NCI-H82 treated with DMSO at 0.1 percent for 48 hours (cell line): ENCODE measurements around the gene ASCC3.

Experiments
- DNase-seq: peaks from one replicate; lab custom pipeline; 2025; ENCODE audit not compliant: unreplicated experiment; lab: John Stamatoyannopoulos, UW

The ASCC3 gene

DNA sequence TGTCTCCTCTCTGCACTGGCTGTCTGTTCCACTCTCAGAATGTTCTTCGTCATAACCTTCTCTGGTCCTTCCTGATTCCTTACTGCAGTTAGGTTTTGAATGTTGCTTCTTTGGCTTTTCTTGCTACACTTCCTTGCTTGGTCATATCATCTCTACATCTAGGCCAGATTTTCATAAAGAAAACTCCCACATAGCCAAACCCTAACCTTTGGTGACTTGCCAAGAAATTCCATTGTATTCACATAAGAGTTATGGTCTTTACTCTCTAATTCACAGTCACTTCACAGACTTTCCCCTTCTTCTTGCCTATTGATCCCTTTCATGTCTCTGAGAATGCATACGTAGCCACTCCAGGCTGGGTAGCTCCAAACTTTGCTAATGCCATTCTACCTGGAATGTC is 374.5 kb downstream of the ASCC3 start:
- no peak for DNase-seq

DNA sequence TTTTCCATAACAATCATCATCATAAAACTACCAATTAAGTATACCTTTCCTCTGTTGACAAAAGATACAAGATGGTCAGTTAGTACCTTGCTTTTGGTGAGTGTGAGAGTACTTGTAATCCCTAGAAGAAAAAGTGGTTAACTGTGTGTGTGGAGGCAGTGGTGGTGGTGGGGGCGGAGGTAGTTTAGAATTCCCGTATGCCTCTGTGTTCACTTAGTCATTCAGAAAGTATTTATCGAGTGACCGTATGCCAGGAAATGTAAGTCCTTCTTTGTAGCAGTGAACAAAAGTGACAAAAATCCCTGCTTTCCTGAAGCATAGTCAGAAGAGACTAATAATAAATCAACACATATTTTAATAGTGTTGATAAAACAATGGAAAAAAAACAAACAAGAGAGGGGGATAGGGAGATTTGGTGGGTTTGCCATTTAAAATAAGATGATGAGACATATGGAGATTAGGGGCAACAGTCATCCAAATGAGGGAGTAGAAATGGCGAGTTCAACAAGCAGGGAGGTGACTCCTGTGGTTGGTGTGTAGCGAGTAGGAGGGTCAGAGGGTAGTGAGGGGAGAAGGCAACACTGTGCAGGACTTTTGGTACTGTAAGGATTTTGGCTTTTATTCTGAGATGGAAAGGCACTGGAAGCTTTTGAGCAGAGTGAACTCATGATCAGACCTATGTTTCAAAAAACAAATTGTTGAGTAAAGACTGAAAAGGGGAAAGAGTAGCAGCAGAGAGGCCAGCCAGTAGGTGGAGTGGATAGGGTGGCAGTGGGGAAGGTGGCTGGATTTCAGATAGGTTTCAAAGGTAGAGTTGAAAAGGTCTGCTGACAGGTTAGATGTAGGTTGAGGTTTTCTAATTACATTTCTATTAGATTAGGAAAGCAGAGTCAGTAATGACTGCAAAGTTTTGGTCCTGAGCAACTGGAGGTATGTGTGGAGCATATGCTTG is 376.1 kb downstream of the ASCC3 start:
- no peak for DNase-seq

DNA sequence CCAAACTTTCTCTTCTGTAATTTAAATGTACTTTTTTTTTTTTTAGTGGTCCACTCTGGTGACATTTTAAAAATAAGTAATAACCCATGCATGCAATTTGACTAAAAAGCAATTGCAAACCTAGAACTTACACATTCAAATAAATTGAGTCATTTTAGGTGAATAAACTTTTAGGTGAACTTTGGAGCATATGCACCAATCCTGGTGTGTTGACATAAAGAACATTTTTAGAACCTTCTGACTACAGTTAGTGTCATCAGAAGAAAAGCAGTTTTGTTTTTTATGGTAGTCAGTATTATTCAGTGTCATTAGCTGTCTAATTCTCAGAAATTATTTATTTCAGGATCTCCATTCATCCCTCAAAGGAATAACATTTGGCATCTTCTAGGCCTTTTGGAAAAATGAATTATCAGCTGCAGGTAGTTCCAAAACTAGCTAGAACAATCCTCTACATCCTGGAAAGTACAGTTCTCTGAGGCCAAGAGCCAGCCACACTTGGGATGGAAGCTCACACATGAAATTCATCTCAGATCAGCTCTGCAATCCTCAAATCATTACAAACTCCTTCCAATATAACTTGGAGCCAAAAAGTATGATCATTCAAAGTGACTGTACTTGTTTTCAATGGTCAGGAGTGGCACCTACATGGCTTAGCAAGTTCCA is 378.0 kb downstream of the ASCC3 start:
- DNase-seq: no peak

DNA sequence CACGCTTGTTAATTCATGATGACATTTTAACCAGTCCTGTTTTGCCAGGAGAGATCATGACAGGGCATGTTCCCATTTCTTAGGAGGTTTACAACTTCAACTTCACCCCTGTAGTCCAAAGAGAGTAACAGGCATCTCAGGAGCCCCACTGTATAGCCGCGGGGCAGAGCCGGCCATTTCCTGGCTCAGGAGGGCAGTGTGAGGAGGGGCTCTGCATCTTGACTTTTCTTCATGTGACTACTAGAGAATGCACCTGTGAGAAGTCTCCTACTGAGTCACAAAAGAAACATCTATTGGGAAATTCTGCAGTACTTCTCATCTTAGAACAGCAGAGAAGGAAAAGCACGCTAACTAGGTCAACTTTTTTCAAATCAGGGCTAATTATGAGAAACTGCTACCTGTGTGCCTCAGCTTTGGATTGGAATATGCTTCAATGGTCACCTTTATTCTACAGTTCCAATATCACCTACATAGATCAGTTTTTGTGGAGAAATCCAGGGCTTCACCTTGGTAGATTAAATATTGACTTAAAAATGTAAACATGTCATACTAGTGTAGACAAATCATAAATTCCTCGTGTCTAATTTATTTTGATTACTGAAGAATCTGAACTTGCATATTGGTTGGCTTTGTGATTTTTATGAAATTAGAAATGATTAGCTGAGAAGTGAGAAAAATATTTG is 387.8 kb downstream of the ASCC3 start:
- no peak for DNase-seq

DNA sequence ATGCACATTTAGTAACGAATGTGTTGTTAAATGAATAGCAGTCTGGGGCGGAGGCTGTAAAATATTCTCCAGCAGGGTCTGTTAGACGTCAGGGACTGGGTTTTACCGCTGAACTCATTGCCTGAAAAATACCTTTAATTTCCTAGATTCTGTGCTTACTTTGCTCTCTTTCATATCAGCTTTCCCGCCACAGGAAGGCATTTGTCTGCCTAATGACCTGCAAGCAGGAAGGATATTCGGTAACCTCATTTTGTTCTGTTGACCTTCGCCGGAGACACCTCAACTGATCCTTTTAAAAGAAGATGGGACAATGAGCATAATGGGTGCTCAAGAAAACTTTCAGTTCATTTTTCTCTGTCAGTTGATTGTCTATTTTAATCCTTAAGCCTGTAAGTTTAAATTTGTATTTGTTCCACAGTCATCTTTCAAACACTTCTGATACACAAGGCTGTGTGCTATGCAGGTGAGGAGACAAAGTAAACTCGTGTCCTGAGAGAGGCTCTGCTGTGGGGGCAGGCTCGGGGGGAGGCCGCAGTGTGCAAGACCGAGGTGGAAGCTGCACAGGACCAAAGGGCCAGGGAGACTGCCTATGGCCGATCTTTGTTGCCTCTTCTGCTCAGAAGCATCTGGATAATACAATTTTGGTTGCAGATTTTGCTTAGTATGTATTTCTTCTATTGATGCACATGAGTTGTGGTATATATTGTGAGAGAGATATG is 389.0 kb downstream of the ASCC3 start:
- DNase-seq: no peak

DNA sequence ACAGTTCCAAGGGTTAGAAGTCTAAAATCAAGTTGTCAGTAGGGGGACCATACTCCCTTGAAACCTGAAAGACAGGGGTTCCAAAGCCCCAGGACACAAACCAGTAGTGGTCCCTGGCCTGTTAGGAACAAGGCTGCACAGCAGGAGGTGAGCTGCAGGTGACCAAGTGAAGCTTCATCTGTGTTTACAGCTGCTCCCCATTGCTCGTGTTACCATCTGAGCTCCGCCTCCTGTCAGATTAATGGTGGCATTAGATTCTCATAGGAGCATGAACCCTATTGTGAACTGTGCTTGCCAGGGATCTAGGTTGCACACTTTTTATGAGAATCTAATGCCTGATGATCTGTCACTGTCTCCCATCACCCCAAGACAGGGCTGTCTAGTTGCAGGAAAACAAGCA is 391.1 kb downstream of the ASCC3 start:
- no peak for DNase-seq

DNA sequence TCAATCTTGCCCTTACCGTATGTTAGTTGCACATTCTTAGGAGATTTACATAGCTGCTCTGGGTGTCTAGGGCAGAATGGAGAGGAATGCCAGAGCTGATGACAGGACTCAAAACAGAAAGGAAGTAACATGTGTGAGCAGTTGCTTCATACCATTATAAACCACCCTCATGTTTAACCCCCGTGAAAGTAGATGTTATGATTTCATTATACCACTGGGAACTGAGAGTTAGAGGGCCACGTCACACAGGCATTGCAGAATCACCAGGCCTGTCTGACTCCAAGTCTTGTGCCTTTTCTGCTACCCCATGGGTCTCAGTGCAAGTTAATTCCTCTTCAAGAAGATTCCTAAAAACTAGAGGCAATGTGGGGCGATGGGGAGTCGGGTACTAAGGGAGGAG is 392.9 kb downstream of the ASCC3 start:
- DNase-seq: no peak

DNA sequence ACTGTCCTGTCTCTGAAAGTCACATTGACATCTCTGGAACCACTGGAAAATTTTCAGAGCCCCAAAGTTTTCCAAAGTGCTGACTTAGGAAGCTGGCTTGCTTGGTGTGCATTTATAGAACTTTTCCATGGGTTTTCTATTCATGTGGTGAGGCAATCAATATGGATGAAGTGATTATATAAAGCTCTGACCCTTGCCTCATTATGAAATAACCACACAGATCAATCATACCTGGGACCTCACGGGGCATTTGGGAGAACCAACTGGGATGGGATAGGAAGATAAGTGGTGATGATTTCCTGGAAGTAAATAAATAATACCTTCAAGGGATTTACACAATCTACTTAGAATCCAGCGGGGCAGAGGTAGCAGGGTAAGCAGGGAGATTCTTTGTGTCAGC is 393.5 kb downstream of the ASCC3 start:
- DNase-seq: no peak

DNA sequence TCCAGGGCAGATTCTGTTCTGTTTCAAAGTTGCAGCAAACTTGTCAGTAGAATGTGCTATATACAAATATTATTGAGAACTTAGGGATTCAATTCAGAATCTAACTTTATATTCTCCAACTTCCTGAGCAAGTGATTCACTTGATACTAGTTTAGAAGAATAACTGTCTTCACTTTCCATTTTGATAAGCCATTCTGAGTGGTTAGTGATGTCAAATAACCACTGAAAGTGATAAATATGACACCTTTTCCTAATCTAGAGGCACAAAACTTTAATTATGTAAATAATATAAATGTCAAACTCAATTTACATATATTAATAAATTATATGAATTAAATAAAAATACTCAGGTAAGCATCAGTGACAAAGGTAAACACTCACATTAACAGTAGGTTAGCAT is 395.9 kb downstream of the ASCC3 start:
- DNase-seq: no peak

DNA sequence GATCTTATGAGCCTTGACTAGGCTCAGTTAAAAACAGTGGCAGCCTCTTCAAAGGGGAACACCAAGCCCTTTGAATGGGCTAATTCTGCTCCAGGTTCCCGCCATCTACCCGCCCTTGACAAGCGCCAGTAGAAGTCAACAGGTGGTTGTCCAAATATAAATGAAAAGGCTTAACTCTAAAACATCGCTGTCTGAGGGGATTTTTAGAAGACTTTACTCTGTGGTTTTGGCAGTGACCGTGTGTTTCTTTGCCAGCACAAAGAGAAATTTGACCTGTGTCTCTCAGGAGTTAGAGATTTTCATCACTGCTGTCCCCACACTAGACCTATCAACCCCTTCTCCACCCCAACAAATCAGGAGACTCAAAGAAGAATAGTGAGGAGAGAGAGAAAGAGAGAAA is 396.7 kb downstream of the ASCC3 start:
- DNase-seq: no peak

DNA sequence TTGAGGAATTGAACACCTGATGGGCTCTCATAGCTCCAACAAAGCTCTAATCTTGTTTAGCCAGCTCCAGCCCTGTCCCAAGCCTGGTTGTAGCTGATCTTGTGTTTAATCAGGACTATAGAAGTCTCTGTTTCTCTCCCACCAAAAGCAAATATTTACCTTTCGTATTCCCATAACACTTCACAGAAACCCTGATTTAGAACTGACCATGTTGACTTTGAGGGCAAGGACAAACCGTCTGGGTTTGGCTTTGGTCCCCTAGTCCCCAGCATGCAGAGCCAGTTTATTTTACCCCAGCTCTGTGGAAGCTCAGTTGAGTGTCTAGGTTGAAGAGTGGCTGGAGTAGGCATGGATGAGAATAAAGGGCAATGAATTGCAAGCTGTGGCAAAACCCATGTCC is 398.4 kb downstream of the ASCC3 start:
- DNase-seq: no peak

DNA sequence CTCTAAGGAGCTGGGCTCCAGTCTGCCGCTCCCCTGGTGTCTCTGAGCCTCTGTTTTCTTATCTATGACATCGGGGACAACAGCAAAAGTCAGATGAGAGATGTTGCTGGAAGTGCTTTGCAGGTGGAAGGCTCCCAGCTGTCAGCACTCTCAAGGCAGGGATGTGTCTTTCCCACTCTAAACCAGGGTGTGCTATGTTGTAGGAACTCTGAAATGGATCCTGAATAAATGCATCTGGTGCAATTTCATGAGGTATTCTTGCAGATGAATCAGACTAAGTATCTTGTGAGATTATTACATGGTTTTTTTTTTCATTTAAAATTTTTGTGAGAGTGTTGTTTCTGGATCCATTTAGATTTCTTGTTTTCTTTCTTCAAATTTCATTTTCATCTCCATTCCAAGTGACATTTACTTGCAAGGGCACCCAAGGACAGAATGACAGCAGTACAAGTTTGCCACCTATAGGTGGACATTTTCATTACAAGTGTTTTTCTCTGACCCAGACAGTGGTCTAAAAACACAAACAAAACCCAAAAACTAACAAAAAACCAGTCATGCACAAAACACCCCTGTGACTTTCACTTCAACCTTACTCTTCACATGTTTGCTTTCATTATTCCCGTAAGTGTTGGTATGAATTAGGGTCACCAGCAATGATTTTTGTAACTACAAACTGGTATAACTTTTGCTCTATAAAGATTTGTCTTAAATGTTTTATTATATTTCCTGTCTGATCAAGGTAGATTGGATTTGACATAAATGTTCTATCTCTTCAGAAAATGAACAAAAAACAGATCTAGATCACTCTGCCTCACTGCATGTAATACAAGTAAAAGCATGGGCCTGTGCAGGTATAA is 401.7 kb downstream of the ASCC3 start:
- peak; percentile 21 for DNase-seq

DNA sequence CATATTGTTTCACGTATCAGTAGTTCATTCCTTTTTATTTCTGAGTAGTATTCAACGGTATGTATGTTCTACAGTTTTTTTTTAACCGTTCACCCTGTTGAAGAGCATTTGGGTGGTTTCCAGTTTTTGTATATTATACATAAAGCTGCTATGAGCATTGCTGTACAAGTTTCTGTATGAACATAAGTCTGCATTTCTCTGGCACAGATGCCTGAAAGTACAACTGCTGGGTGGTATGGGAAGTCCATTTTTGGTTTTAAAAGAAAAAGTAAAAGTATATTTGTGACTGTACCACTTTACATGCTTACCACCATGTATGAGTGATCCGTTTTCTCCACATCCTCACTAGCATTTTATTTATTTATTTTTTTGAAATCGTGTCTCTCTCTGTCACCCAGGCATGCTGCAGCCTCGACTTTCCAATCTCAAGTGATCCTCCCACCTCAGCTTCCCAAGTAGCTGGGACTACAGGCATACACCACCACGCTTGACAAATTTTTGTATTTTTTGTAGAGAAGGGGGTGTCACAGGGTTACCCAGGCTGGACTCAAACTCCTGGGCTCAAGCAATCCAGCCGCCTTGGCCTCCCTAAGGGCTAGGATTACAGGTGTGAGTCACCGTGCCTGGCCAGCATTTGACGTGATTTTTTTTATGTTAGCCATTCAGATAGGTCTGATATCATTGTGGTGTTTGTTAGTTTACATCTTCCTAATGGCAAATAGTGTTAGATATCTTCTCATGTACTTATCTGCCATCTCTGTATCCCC is 405.4 kb downstream of the ASCC3 start:
- DNase-seq: no peak

DNA sequence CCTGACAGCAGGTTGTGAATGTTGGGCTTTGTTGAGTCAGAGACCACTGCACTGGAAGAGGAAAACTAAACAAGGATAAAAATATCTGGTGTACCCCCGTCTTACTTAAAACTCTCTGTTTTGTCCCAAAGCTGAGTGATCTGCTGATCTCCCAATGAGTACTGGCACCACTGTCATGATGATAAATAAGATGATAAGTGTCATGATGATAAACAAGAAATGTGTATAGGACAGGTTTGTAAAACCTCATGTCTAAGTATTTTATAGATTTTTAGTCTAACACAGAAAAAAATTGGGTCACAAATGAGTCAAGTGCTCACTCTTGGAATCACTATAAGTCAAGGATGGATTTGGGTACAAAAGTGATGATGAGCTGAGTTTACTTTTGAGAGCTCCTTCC is 407.9 kb downstream of the ASCC3 start:
- DNase-seq: no peak

DNA sequence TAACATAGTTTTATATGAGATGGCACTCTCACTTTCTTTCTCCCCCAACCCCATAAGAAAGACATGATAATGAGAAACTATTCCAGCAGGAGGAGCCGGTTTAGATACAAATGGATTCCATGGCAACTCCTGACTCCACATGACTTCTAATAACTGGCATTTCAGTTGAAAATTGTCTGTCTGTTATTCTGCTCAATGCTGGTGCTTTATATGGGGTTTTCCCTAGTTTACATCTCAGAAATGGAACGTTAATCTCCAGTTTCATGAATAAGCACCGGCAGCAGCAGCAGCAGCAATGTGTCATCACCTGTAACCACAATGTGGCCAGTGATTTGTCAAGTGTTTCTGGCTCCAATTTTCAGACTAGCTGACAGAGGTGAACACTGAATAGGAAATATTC is 408.5 kb downstream of the ASCC3 start:
- no peak for DNase-seq

DNA sequence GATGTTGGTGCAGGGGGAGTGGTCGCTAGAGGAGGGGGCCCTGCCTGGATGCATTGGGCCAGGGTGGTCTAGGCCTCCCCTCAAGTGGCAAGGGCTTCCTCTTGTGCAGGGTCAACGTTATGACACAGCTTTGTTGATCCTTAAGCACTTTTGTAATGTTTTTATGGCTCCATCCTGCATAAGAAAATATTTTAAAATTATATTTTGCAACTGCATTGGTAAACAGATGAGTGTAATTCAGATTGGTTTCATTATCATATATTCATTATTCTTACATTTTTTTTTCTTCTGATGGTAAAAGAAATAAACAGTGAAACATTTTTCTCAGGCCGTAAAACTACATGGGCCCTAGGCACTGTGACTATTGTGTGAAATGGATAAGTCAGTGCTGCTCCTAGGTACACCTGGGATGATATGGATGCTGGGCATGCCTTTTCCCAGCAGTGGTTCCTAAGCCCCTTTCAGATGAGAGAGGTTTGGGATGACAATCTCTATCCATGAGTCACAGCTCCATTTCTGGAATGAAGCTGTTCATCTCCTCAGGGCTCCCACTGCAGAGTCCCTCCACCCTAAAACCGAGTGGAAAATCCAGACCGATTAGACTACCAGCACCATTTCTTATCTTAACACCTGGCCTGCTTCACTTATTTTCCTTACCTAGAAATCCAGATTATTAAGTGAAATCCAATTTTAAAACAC is 410.6 kb downstream of the ASCC3 start:
- DNase-seq: no peak

DNA sequence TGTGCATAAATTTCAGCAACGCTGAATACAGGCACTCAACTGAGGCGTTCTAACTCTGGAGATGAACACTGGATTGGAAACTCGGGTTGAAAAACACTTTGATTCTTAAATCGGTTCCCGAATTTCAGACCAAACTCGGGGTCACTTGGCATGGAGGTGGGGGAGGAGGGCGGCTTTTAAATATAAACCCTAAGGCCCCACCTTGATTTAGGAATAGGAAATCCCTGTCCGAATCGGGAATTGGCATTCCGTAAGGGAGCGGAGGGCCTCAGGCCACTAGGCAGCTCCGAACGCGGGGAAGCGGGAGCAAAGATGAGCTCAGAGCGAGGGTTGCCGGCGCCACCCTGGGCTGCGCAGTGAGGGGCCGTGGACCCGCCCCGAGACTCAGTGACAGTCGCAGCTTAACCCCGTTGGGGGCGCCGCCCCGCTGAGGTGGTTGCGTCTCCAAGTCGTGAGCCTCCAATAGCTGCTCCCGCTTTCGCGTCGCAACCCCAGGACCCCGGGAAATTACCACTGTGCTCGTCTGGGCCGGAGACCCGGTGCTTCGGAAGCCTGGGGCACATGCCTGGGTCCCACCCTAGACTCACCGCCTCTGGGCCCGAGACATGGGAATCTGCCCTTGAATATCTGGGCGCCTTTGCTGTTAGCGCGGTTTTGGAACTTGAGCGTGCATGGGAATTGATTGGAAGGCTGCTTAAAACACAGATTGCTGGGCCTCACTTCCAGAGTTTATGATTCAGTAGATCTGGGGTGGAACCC is 411.8 kb downstream of the ASCC3 start:
- no peak for DNase-seq

DNA sequence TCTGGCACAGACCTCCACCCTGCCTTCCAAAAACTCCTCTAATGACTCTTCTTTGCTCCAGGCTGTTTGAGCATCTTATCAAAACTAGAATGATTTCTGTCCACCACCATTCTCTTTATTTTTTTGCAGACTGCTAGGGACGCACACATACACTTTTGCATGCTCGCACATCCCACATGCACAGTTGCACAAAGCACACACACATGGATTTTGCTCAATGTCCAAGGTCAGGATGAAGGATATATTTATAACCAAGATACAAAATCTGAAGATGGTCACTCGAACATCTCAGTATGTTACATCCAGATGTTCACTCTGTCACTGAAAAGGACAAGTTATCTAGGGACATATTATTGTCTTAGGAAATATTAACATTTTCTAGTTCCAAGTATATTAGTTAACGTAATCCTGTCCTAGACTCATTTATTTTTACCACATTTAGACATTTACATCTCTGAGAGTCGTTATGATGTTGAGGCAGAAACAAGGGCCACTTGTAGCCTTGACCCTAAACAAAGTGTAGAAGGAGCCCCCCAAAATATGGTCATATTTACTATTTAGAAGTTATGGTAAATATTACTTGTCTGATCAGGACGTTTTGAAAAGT is 413.0 kb downstream of the ASCC3 start:
- no peak for DNase-seq
